Common myeloid progenitor, CD34-positive (primary cell): ENCODE results near the gene NEDD8.

ENCODE experiments used
- CTCF ChIA-PET: fragments of 350-600 bp; sonication (Branson Sonifier 250); formaldehyde crosslinking; loops from one replicate; lab custom pipeline; 2021; ENCODE audit warnings: antibody characterized with exemption; lab: Charles Lee
- POLR2A ChIA-PET: fragments of 350-600 bp; sonication (Branson Sonifier 250); formaldehyde crosslinking; loops from one replicate; lab custom pipeline; 2021; ENCODE audit warnings: antibody characterized with exemption; lab: Charles Lee
- DNase-seq, 3 donors: peaks; one replicate each; pipeline versions ENCODE4 v3.0.0 to v3.0.0-alpha.2; 2013
- H3K27ac ChIP-seq, 2 experiments: 1 replicate in 1 of 2; 2 replicates in 1 of 2; pipeline ENCODE4 v1.7.0; 2013; ENCODE audit warnings: inconsistent platforms in 2 of 2, low read length in 2 of 2, mild to moderate bottlenecking in 2 of 2, low read depth in 1 of 2, moderate library complexity in 1 of 2; ENCODE audit not compliant: severe bottlenecking in 2 of 2, insufficient read depth in 1 of 2, poor library complexity in 1 of 2
- H3K27me3 ChIP-seq, 5 experiments: replicated peaks in 2 of 5; 1 replicate in 3 of 5; 2 replicates in 2 of 5; pipeline versions ENCODE4 v1.6.1 to v1.7.0; 2013; ENCODE audit warnings: low read length in 4 of 5, mild to moderate bottlenecking in 2 of 5, moderate library complexity in 2 of 5, inconsistent platforms in 1 of 5; ENCODE audit not compliant: insufficient read depth in 5 of 5, control insufficient read depth in 4 of 5
- H3K36me3 ChIP-seq, 4 experiments: 1 replicate in 2 of 4; 2 replicates in 2 of 4; pipeline versions ENCODE4 v1.6.1 to v1.7.0; 2013; ENCODE audit warnings: low read length in 3 of 4, control low read depth in 1 of 4, mild to moderate bottlenecking in 1 of 4; ENCODE audit not compliant: control insufficient read depth in 4 of 4, insufficient read depth in 4 of 4
- H3K4me1 ChIP-seq, 4 experiments: 1 replicate in 3 of 4; 2 replicates in 1 of 4; pipeline versions ENCODE4 v1.6.1 to v1.7.1; 2013; ENCODE audit warnings: low read length in 3 of 4, mild to moderate bottlenecking in 3 of 4, control low read depth in 1 of 4, inconsistent platforms in 1 of 4, moderate library complexity in 1 of 4; ENCODE audit not compliant: control insufficient read depth in 4 of 4, insufficient read depth in 4 of 4; ENCODE audit errors: control extremely low read depth in 1 of 4
- H3K4me3 ChIP-seq, 7 experiments: 1 replicate in 4 of 7; 2 replicates in 3 of 7; pipeline versions ENCODE4 v1.5.1 to v1.7.0; 2013; ENCODE audit warnings: mild to moderate bottlenecking in 7 of 7, low read length in 6 of 7, moderate library complexity in 6 of 7, inconsistent platforms in 2 of 7, low read depth in 2 of 7, control low read depth in 1 of 7; ENCODE audit not compliant: insufficient read depth in 4 of 7, control insufficient read depth in 1 of 7; ENCODE audit errors: extremely low read depth in 1 of 7
- H3K9me3 ChIP-seq, 5 experiments: 1 replicate in 4 of 5; 2 replicates in 1 of 5; pipeline versions ENCODE4 v1.6.1 to v1.7.1; 2013; ENCODE audit warnings: low read length in 4 of 5, mild to moderate bottlenecking in 2 of 5, inconsistent platforms in 1 of 5, low read depth in 1 of 5, moderate library complexity in 1 of 5; ENCODE audit not compliant: control insufficient read depth in 4 of 5, insufficient read depth in 2 of 5; ENCODE audit errors: control extremely low read depth in 1 of 5
- WGBS: methylation state at CpG from one replicate; pipeline ENCODE4 v1.1.5; 2013; ENCODE audit not compliant: insufficient coverage; 5-methylcytosine and 5-hydroxymethylcytosine counted together

The NEDD8 gene

DNA sequence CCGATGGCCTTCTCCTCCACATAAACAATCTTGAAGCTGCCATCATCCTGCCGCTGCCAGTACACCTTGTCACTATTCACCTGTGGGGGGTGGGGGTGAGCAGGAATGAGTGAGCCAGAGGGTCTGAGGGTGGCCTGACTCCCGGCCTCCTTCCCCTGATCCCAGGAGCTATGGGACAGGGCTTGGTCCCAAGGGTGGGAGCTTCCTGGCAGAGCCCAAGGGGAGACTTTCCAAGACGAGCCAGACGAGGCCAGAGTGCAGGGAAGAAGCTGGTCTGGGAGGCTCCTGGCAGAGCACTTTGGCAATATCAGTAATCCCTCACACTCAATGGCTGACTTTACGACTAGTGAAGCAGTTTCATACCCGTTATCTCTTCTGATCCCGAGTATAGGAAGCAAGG lies 23.3 kb upstream of the NEDD8 start:
- Histone ChIP-seq H3K4me1 (no peaks in the 10 kb centered on the region), H3K36me3 (peaks cover 0 to 4% (median 0%) of the 10 kb centered on the region in 4 experiments), H3K4me3 (no peak overlapping the region), H3K27ac (no peak overlapping the region), H3K9me3 (no peaks in the 10 kb centered on the region), H3K27me3 (no peaks in the 10 kb centered on the region)
- CTCF ChIA-PET = interaction anchor here (0.5 to 3.6 kb wide), 8 partner anchors 8 to 713 kb away, joined by 3 to 12 read pairs (median 5); partner anchors contain the start of genes MDP1 and TINF2
- POLR2A ChIA-PET = interaction anchor here (1.1 kb wide), 1 partner anchor 17 kb away, joined by 4 read pairs; no protein-coding TSS in a partner anchor
- DNase-seq = no peak
- 95% methylated on average over 5 of the region's 8 CpGs for WGBS

DNA sequence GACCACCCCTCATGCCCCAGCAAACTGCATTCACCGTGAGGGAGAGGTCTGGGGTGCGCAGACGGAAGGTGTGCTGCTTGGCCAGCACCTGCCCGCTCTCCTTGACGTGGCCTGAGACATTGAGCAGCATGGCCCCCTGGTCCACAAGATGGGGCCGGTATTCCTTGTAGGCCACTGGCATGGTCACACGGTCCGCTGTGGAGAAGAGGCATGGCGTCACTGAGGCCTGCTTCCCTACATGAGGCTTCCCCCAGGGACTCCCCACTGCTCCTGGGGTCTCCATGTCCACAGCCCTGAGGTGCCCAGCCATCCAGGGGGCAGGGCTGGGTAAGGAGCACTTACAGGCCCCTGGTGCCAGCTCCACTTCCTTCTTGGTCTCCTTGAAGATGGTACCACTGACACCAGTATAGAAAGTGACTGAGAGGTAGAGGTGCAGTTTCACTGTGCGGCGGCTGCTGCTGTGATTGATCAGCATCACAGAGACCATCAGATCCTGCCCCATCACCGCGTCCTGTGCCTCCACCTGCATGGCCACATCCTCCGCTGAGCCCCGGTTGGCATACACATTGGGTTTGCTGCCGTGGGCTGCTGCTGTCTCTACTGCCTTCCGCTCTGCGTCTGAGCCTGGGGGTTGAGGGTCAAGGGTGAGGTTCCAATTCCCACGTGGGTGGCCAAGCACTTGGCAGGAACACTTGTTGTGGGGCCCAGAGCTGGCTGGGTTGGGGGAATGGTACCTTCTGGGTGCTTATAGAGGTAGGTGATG lies 22.6 kb upstream of the NEDD8 start:
- H3K9me3 ChIP-seq = no peaks in the 10 kb centered on the region
- POLR2A ChIA-PET = no interaction called here
- no peak overlapping the region for H3K4me3 ChIP-seq
- 96% methylated on average over 19 of the region's 19 CpGs for WGBS
- H3K27ac ChIP-seq = no peak overlapping the region
- no peak for DNase-seq
- CTCF ChIA-PET = interaction anchor here (0.5 to 4.8 kb wide), 9 partner anchors 8 to 713 kb away, joined by 3 to 27 read pairs (median 6); partner anchors contain the start of genes MDP1, RABGGTA and TINF2
- H3K27me3 ChIP-seq = no peaks in the 10 kb centered on the region
- H3K36me3 ChIP-seq = peaks cover 0 to 4% (median 0%) of the 10 kb centered on the region in 4 experiments
- H3K4me1 ChIP-seq = no peaks in the 10 kb centered on the region

- CTCF ChIA-PET = interaction anchor here (0.8 to 4.8 kb wide), 3 partner anchors 17 to 45 kb away, joined by 3 to 27 read pairs (median 13); partner anchors contain the start of genes DHRS1, NOP9 and RABGGTA
- no peaks in the 10 kb centered on the region for H3K4me1 ChIP-seq
- 100% methylated on average over 1 of the region's 7 CpGs for WGBS
- peaks cover 0 to 4% (median under 1%) of the 10 kb centered on the region in 4 experiments for H3K36me3 ChIP-seq
- POLR2A ChIA-PET = no interaction called here
- no peak overlapping the region for H3K27ac ChIP-seq
- no peak overlapping the region for H3K4me3 ChIP-seq
- no peaks in the 10 kb centered on the region for H3K27me3 ChIP-seq
- H3K9me3 ChIP-seq = no peaks in the 10 kb centered on the region
- DNase-seq = no peak
Observed at GRCh38 chr14:24253936-24254335, 21.8 kb upstream of the NEDD8 start.

- POLR2A ChIA-PET = interaction anchor here (0.6 to 0.9 kb wide), 2 partner anchors 45 to 77 kb away, joined by 3 read pairs; no protein-coding TSS in a partner anchor
- Histone ChIP-seq H3K4me1 (no peaks in the 10 kb centered on the region), H3K27ac (no peak overlapping the region)
Observed at GRCh38 chr14:24252289-24253124, 20.3 kb upstream of the NEDD8 start.

GRCh38 chr14:24251880-24252288 lies 19.7 kb upstream of the NEDD8 start:
- CTCF ChIA-PET = interaction anchor here (1.0 to 4.8 kb wide), 11 partner anchors 9 to 179 kb away, joined by 3 to 27 read pairs (median 5); partner anchors contain the start of genes CIDEB, DHRS1, NOP9 and RABGGTA
- Histone ChIP-seq H3K4me1 (no peaks in the 10 kb centered on the region), H3K27me3 (no peaks in the 10 kb centered on the region), H3K27ac (no peak overlapping the region), H3K4me3 (no peak overlapping the region), H3K9me3 (no peaks in the 10 kb centered on the region), H3K36me3 (peaks cover 0 to 4% (median 1%) of the 10 kb centered on the region in 4 experiments)
- no peak for DNase-seq
- POLR2A ChIA-PET = interaction anchor here (0.9 to 1.0 kb wide), 2 partner anchors 19 to 45 kb away, joined by 3 read pairs; partner anchors contain the start of gene RABGGTA
- 83% methylated on average over 1 of the region's 1 CpG for WGBS

More at GRCh38 chr14:24252289-24253124, 20.3 kb upstream of the NEDD8 start:
- DNase-seq = no peak
- CTCF ChIA-PET = interaction anchor here (1.0 to 4.8 kb wide), 11 partner anchors 10 to 179 kb away, joined by 3 to 27 read pairs (median 5); partner anchors contain the start of genes CIDEB, DHRS1, NOP9 and RABGGTA
- H3K36me3 ChIP-seq = peaks cover 0 to 4% (median 1%) of the 10 kb centered on the region in 4 experiments
- H3K27me3 ChIP-seq = no peaks in the 10 kb centered on the region
- H3K4me3 ChIP-seq = no peak overlapping the region
- H3K9me3 ChIP-seq = no peaks in the 10 kb centered on the region
- 98% methylated on average over 8 of the region's 11 CpGs for WGBS

DNA sequence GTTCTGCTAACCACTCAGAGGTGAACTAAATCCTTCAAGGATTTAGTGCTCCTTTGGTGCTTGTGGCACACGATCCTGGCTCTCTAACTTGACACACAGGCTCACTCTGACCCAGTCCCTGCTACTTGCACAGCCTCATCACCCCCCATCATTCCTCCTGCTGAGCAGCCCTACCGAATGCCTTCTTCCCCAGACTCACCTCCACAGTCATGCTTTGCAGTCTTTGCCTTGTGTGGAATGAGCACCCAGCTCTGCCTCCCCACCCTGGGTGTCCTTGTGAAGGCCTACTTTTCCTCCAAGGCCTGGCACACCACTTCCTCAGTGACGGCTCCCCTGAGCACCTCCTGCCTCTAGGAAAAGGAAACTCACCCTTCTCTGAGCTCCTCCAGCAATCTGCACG lies 18.2 kb upstream of the NEDD8 start:
- H3K9me3 ChIP-seq = no peaks in the 10 kb centered on the region
- H3K36me3 ChIP-seq = peaks cover 0 to 4% (median 1%) of the 10 kb centered on the region in 4 experiments
- WGBS = 92% methylated on average over 4 of the region's 4 CpGs
- DNase-seq = no peak
- no peaks in the 10 kb centered on the region for H3K27me3 ChIP-seq
- no peak overlapping the region for H3K4me3 ChIP-seq
- no peaks in the 10 kb centered on the region for H3K4me1 ChIP-seq
- ChIA-PET POLR2A (no interaction called here), CTCF (interaction anchor here (1.0 to 4.8 kb wide), 10 partner anchors 8 to 181 kb away, joined by 3 to 27 read pairs (median 6); partner anchors contain the start of genes CIDEB, RABGGTA and TINF2)
- H3K27ac ChIP-seq = no peak overlapping the region
